ENCODE data around the gene EIF4G2. TPM values are rescaled to one million over a fixed set of nuclear protein-coding genes. Genes with fewer than 3 reads are reported as not detected.

Gene EIF4G2
- total RNA-seq, result 100 to 1,000 TPM; 316 to 656 (median 355) TPM

DNA sequence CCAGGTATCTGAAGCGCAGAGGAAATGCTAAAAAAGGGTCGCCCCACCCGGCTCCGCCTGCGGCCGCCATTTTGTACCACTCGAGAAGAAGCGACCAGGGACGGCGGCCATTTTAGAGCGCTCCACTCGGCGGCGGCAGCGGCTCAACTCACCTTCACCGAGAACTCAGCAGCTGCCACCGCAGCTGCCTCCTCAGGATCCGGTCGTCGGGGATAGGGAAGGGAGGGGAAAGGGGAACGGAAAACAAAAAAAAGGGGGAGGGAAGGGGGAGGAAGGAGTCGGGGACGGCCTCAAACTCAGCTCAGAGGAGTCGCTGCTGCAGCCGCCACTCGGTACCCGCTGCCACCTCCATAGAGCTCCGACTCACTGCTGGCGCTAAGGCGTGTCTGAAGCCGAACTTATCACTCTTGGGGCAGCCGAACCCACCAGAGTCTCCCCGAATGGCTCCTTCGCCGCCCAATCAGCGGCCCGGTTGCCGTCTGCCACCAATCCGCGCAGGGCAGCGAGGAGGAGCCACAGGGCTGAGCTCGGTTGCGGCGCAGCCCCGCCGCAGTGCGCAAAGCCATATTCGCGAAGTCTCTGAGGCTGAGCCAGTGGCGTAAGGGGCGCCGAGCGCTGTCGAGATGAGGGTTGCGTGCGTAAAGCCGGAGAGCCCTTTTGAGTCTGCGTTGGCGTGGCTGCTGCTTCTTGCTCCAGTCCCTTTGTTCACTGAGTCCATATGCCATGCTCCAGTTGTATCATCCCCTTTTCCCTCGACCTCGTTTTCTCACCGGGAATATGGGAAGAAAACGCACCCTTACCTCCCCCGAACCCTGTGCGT is at the start of gene EIF4G2:
Gene EIF4G2, minus strand, starts transcription at position 374 of the 820 bp plus-strand sequence.
- TF ChIP-seq, protein P1, sequence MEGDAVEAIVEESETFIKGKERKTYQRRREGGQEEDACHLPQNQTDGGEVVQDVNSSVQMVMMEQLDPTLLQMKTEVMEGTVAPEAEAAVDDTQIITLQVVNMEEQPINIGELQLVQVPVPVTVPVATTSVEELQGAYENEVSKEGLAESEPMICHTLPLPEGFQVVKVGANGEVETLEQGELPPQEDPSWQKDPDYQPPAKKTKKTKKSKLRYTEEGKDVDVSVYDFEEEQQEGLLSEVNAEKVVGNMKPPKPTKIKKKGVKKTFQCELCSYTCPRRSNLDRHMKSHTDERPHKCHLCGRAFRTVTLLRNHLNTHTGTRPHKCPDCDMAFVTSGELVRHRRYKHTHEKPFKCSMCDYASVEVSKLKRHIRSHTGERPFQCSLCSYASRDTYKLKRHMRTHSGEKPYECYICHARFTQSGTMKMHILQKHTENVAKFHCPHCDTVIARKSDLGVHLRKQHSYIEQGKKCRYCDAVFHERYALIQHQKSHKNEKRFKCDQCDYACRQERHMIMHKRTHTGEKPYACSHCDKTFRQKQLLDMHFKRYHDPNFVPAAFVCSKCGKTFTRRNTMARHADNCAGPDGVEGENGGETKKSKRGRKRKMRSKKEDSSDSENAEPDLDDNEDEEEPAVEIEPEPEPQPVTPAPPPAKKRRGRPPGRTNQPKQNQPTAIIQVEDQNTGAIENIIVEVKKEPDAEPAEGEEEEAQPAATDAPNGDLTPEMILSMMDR (IDR thresholded peaks at IDR 0.05; ENCODE audit: low read depth), result no peak

DNA sequence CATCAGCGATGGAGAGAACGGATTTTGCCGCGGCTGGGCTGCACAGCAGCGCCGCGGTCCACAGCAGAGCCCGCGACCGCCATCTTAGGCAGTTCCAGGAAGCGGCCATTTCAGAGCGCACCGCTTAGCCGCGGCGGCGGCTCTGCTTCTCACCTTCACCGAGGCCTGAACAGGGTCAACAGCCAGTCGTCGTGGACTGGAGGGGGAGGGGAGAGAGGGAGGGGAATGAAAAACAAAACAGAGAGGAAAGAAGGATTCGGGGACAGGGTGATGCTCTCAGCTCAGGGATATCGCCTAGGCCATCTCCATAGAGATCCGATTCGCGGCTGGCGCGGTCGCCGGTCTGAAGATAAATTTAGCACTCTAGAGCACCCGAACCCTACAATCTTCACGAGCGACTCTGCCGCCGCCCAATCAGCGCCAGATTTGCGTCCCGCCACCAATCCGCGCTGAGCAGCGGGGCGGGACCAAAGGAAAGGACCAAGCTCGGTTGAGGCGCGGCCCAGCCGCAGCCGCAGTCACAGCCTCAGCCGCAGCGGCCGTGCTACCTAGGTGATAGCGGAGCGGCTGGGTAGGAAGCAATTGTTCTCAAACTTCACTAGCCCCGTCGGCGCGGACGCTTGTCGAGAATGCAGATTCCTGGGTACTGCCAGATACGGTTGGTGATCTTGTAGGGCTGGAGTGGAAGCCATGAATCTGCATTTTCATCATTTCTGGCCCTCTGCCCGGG is 49.1 kb upstream of the EIF4G2 start, which contains the start of gene ZBED5:
Gene ZBED5, minus strand, starts transcription at position 345 of the 730 bp plus-strand sequence. CDS start 3,108 bp downstream, outside the sequence.
- TF ChIP-seq, protein P1 (IDR thresholded peaks at IDR 0.05; ENCODE audit: low read depth), result no peak

DNA sequence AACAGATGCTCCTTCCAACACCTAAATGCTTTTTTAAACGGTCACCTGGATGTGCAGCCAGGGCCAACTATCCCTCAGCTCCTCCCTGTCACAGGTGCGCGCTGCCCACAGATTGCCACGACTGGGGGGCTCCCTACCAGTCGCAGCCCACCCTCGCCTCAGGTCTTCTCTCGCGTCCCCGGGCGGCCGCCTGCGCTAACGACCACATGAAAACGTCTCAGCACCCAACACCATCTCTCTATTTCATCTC is 48.7 kb upstream of the EIF4G2 start:
- TF ChIP-seq, protein P1 (IDR thresholded peaks at IDR 0.05; ENCODE audit: low read depth), result no peak

DNA sequence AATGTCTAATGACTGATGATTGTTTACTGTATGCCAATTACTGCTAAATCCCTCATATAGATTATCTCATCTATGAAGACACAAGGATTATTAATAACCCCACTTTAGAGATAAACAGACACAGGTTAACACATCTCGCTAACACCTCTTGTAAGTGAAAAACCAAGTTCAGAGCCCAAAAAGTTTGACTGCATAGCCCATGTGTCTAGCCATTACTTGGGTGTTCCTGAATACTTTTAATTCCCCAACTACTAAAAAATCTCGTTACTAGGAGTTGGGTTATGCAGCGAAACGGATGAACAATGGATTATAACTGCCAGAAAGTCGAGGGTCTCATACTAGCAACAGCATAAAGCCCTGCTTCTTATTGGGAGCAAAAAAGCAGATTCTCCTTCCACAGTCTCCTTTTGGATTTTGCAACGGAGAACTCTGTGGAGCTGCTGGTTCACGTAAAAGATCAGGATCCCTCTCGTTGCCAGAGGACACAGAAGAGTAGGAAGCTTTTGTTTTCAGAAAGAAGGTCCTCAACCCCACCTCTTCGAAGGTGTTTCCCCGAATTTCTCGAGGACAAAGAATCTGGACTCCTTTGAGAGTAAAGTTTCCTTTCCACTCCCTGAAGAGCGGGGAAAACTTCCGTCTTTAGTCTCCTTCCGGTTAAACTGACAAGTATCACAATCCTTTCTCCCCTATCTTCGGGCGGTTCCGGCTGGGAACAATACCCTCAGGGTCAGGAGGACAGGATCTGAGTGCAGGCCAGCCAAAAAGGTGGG is 48.1 kb upstream of the EIF4G2 start:
- TF ChIP-seq, protein P1 (IDR thresholded peaks at IDR 0.05; ENCODE audit: low read depth), result no peak

DNA sequence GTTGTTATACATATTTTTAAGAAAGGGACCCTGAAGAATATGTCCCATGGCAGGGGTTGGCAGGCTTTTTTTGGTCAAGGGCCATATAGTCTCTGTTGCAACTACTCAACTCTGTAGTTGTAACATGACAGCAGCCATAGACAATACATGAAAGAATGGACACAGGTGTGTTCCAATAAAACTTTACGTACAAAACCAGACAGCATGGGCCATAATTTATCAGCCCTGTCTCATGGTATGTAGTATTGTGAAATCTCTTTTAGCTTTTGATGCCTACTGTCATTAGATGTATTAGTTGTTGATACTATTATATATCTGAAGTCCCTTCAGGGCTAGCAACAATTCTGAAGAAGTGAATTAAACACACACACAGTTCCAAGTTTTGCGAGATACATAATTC is 46.6 kb upstream of the EIF4G2 start:
- TF ChIP-seq, protein P1 (IDR thresholded peaks at IDR 0.05; ENCODE audit: low read depth), result no peak

DNA sequence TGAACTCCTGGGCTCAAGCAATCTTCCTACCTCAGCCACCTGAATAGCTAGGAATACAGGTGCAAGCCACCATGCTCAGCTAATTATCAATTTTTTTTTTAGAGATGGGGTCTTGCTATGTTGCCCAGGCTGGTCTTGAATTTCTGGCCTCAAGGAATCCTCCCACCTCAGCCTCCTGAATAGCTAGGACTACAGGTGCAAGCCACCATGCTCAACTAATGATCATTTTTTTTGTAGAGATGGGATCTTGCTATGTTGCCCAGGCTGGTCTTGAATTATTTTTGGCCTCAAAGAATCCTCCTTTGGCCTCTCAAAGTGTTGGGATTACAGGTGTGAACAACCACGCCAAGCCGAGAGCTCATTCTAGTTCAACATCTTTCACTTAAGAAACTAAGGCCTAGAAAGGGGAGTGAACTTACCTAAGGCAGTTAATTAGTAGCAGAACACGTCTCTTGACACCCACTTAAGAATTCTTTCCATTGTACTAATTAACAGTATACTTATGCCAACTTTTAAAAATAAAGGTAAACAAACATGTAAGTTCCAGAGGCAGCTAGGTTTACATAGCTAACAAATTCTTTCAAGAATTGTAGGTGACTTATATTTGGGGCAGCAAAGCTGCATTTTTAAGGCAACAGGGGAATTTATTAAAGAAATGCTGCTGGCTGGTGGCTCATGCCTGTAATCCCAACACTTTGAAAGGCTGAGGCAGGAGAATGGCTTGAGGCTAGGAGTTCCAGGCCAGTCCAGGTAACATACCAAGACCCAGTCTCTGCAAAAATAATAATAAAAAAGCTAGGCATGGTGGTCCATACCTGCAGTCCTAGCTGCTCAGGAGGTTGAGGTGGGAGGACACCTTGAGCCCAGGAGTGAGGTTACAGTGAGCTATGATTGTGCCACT is 39.5 kb upstream of the EIF4G2 start:
- TF ChIP-seq, protein P1 (IDR thresholded peaks at IDR 0.05; ENCODE audit: low read depth), result no peak

Data from subcutaneous adipose tissue (tissue), 4 donors.